OCI-LY3 (cell line): ENCODE data around the gene SYNE4.

Source experiments
- H2AFZ ChIP-seq: fragments of 200-600, 300-600 bp; shearing (Covaris generic); 2 replicates; pipeline ENCODE4 v1.6.0; 2014; ENCODE audit warnings: antibody characterized with exemption, low read depth, low read length
- H3K27ac ChIP-seq: fragments of 200-600, 300-600 bp; sonication (generic); 2 replicates; pipeline ENCODE4 v1.5.1; 2014; ENCODE audit warnings: mild to moderate bottlenecking, low read length, moderate library complexity, mixed read lengths
- H3K27me3 ChIP-seq: fragments of 200-600, 300-600 bp; sonication (generic); 2 replicates; pipeline ENCODE4 v1.6.1; 2014; ENCODE audit warnings: low read depth, low read length, mixed read lengths
- H3K36me3 ChIP-seq: fragments of 200-600, 300-600 bp; sonication (generic); replicated peaks from 2 replicates; pipeline ENCODE3; 2014; ENCODE audit warnings: low read depth, low read length, mixed read lengths
- H3K4me1 ChIP-seq: fragments of 300-600, 200-600 bp; sonication (generic); 2 replicates; pipeline ENCODE4 v1.6.1; 2014; ENCODE audit warnings: low read length, mixed read lengths
- H3K4me2 ChIP-seq: fragments of 200-600, 300-600 bp; sonication (generic); 2 replicates; pipeline ENCODE4 v1.6.1; 2014; ENCODE audit warnings: low read length, mixed read lengths
- H3K4me3 ChIP-seq: fragments of 300-600, 200-600 bp; sonication (generic); 2 replicates; pipeline ENCODE4 v1.5.1; 2014; ENCODE audit warnings: antibody characterized with exemption, mild to moderate bottlenecking, low read length, moderate library complexity
- H3K79me2 ChIP-seq: fragments of 300-600, 200-600 bp; shearing (Covaris generic); 2 replicates; pipeline ENCODE4 v1.6.1; 2014; ENCODE audit warnings: mild to moderate bottlenecking, low read length, mixed read lengths
- H3K9ac ChIP-seq: fragments of 300-600, 200-600 bp; shearing (Covaris generic); 2 replicates; pipeline ENCODE4 v1.6.0; 2014; ENCODE audit warnings: mild to moderate bottlenecking, low read length, moderate library complexity
- H3K9me3 ChIP-seq: fragments of 200-600, 300-600 bp; shearing (Covaris generic); 2 replicates; pipeline ENCODE4 v1.6.1; 2014; ENCODE audit warnings: low read length, mixed read lengths; ENCODE audit not compliant: insufficient read depth
- H4K20me1 ChIP-seq: fragments of 200-600, 300-600 bp; sonication (generic); 2 replicates; pipeline ENCODE4 v1.6.1; 2016; ENCODE audit warnings: low read length, mixed read lengths; ENCODE audit not compliant: insufficient read depth
- EZH2phosphoT487 ChIP-seq: fragments of 200-600 bp; shearing (Covaris generic); IDR thresholded peaks from 2 replicates; pipeline ENCODE4 v1.6.1; 2018; ENCODE audit warnings: antibody characterized with exemption, mixed run types, low read depth
- TF ChIP-seq, protein P1 (sequence below): fragments of 200-600, 300-600 bp; sonication (generic); IDR thresholded peaks from 2 replicates; pipeline ENCODE4 v1.5.1; 2014; ENCODE audit warnings: antibody characterized with exemption, low read length, low read depth

The SYNE4 gene

DNA sequence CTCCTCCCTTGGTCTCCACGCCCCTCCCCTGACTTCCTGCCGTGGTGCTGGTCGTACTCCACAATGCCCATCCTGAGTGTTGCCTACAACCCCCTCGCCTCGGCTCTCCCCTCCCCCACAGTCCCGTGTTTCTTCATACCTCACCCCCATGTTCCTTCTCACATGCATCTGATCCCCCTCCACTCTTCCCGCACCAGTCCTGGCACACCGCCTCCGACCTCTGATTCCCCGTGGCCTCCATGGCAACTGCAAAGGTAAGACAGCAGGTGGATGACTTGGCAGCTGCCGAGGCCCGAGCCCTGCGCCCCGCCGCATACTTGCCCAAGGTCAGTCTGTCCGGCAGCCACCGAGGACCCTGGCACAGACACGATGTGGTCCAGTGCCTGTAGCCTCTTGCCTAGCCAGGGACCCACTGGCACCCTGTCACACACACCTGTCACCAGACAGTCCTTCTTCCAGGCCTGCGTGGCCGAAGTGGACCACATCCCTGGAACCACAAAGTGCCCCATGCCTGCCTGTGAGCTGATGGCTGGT, 29.7 kb downstream of the SYNE4 start:
- TF ChIP-seq, protein P1, sequence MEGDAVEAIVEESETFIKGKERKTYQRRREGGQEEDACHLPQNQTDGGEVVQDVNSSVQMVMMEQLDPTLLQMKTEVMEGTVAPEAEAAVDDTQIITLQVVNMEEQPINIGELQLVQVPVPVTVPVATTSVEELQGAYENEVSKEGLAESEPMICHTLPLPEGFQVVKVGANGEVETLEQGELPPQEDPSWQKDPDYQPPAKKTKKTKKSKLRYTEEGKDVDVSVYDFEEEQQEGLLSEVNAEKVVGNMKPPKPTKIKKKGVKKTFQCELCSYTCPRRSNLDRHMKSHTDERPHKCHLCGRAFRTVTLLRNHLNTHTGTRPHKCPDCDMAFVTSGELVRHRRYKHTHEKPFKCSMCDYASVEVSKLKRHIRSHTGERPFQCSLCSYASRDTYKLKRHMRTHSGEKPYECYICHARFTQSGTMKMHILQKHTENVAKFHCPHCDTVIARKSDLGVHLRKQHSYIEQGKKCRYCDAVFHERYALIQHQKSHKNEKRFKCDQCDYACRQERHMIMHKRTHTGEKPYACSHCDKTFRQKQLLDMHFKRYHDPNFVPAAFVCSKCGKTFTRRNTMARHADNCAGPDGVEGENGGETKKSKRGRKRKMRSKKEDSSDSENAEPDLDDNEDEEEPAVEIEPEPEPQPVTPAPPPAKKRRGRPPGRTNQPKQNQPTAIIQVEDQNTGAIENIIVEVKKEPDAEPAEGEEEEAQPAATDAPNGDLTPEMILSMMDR = no peak
- TF ChIP-seq EZH2phosphoT487 = no peak
- no peaks in the 10 kb centered on the region for H3K4me1 ChIP-seq
- H3K79me2 ChIP-seq = no peaks in the 10 kb centered on the region
- H3K36me3 ChIP-seq = no peaks in the 10 kb centered on the region
- H3K9me3 ChIP-seq = no peaks in the 10 kb centered on the region
- no peak overlapping the region for H3K4me3 ChIP-seq
- no peak overlapping the region for H3K27ac ChIP-seq
- peaks cover 4% of the 10 kb centered on the region; the same call in 1 of the 2 replicates for H3K27me3 ChIP-seq
- H3K9ac ChIP-seq = no peak overlapping the region
- H2AFZ ChIP-seq = no peak overlapping the region
- H3K4me2 ChIP-seq = no peak overlapping the region
- no peaks in the 10 kb centered on the region for H4K20me1 ChIP-seq

DNA sequence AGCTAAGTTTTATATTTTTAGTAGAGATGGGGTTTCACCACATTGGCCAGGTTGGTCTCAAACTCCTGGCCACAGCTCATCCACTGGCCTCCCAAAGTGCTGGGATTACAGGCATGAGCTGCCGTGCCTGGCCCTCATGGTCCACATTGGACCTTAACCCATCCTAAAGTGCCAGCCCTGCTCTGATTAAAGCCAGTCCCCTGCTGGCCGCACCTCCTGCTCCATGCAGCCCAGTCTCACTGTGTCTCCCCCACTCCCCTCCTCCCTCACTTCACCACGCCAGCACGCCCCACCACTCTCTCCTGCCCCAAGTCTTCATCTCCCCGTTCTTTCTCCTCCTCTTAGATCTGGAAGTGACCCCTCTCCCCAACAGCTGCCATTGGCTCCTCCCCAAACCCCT, 30.3 kb downstream of the SYNE4 start:
- no peaks in the 10 kb centered on the region for H3K9me3 ChIP-seq
- H3K36me3 ChIP-seq = no peaks in the 10 kb centered on the region
- no peak overlapping the region for H3K4me3 ChIP-seq
- H2AFZ ChIP-seq = no peak overlapping the region
- no peaks in the 10 kb centered on the region for H3K4me1 ChIP-seq
- no peak overlapping the region for H3K9ac ChIP-seq
- no peak overlapping the region for H3K4me2 ChIP-seq
- H3K27me3 ChIP-seq = peaks cover 4% of the 10 kb centered on the region; the same call in 1 of the 2 replicates
- no peaks in the 10 kb centered on the region for H3K79me2 ChIP-seq
- no peaks in the 10 kb centered on the region for H4K20me1 ChIP-seq
- H3K27ac ChIP-seq = no peak overlapping the region
- no peak for TF ChIP-seq EZH2phosphoT487

DNA sequence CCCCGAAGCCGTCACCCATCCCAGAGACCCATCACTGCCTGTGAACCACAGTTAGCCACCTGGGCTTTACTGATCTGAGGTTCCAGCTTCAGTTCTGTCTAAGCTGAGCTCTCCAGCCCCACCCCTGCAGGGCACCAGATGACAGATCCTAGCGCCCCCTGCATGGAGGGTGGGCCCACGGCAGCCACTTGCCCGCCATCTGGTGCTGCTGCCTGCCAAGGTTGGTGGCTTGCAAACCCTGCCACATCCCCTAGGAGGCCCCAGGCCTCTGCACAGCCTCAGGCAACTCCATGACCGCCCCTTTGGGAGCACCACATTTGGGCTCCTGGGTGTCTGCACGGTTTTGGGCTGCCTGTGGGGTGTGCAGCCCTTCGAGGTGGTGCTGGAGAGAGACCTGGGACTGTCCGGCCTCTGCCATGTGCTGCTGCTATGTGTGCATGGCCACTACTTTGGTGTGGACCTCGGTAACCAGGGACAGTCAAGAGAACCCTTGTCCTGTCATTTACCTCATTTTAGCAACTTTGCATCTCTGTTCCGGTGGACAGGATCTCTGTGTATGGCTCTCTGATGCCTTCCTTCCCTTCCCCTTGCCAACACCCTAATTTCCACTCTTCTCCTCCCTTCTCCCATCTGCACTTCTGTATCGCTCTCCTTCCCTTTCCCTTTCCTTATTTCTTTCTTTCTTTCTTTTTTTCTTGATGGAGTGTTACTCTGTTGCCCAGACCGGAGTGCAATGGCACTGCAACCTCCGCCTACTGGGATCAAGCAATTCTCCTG, 31.0 kb downstream of the SYNE4 start:
- Histone ChIP-seq H3K4me2 (no peak overlapping the region), H3K27ac (no peak overlapping the region), H3K9ac (no peak overlapping the region), H3K79me2 (no peaks in the 10 kb centered on the region), H2AFZ (no peak overlapping the region), H3K9me3 (no peaks in the 10 kb centered on the region), H3K4me3 (no peak overlapping the region), H4K20me1 (no peaks in the 10 kb centered on the region), H3K4me1 (no peaks in the 10 kb centered on the region), H3K36me3 (no peaks in the 10 kb centered on the region), H3K27me3 (peaks cover 4% of the 10 kb centered on the region; the same call in 1 of the 2 replicates)
- TF ChIP-seq EZH2phosphoT487 = no peak
- TF ChIP-seq, protein P1 = peak; percentile 55

DNA sequence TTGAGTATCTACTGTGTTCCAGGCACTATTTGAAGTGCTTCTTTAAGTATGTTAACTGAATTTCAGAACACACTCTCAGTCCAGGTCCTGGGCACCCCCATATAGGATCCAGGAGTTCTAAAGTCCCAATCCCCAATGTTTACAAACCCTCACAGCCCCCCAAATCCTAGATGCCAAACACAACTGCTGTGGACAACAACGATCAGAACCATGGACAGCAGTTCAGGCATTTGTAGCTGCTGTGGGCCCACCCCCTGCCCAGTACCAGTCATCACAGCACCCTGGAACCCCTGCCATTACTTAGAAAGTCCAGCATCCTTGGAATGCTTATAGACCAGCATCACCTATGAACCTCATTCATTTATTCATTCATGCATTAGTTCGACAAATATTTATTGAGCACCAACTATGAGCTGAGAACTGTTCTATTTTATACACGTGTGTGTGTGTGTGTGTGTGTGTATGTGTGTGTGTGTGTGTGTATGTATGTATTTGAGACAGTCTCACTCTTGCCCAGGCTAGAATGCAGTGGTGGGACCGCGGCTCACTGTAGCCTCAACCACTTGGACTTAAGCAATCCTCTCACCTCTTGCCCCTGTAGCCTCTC, 32.9 kb downstream of the SYNE4 start:
- no peaks in the 10 kb centered on the region for H3K79me2 ChIP-seq
- H3K27ac ChIP-seq = no peak overlapping the region
- H3K4me2 ChIP-seq = no peak overlapping the region
- no peaks in the 10 kb centered on the region for H3K27me3 ChIP-seq
- H3K9me3 ChIP-seq = no peaks in the 10 kb centered on the region
- TF ChIP-seq, protein P1 = no peak
- no peak for TF ChIP-seq EZH2phosphoT487
- no peak overlapping the region for H2AFZ ChIP-seq
- no peak overlapping the region for H3K4me3 ChIP-seq
- H3K36me3 ChIP-seq = no peaks in the 10 kb centered on the region
- no peak overlapping the region for H3K9ac ChIP-seq
- H3K4me1 ChIP-seq = no peaks in the 10 kb centered on the region
- H4K20me1 ChIP-seq = no peaks in the 10 kb centered on the region
